Liver (tissue), 9 donors: Measurements from ENCODE around the gene PEX14. TPM values are rescaled to one million over a fixed set of nuclear protein-coding genes. Genes with fewer than 3 reads are reported as not detected.

ENCODE experiments used
- DNase-seq: peaks from one replicate; pipeline ENCODE4 v3.0.0-alpha.2; 2017; ENCODE audit warnings: low spot score
- H3K27ac ChIP-seq, 2 donors: one replicate each; pipeline ENCODE4 v1.7.0; 2013; ENCODE audit warnings: inconsistent platforms in 2 of 2, low read length in 2 of 2, control low read depth in 1 of 2, low read depth in 1 of 2, mild to moderate bottlenecking in 1 of 2
- H3K27me3 ChIP-seq, 4 donors: one replicate each; pipeline versions ENCODE4 v1.6.1 to v1.7.0; 2013; ENCODE audit warnings: low read length in 3 of 4, inconsistent platforms in 1 of 4, mild to moderate bottlenecking in 1 of 4, moderate library complexity in 1 of 4; ENCODE audit not compliant: control insufficient read depth in 4 of 4, insufficient read depth in 4 of 4
- H3K36me3 ChIP-seq, 4 donors: one replicate each; pipeline versions ENCODE4 v1.6.1 to v1.7.0; 2013; ENCODE audit warnings: low read length in 3 of 4, mild to moderate bottlenecking in 3 of 4, low read depth in 1 of 4, moderate library complexity in 1 of 4; ENCODE audit not compliant: control insufficient read depth in 4 of 4, insufficient read depth in 3 of 4
- H3K4me1 ChIP-seq, 4 donors: one replicate each; pipeline versions ENCODE4 v1.6.1 to v1.7.0; 2013; ENCODE audit warnings: low read length in 3 of 4, mild to moderate bottlenecking in 3 of 4, moderate library complexity in 1 of 4; ENCODE audit not compliant: control insufficient read depth in 4 of 4, insufficient read depth in 4 of 4
- H3K4me3 ChIP-seq, 3 donors: one replicate each; pipeline versions ENCODE4 v1.6.1 to v1.7.0; 2013; ENCODE audit warnings: low read length in 3 of 3, control low read depth in 1 of 3, low read depth in 1 of 3, mild to moderate bottlenecking in 1 of 3
- H3K9ac ChIP-seq, 2 donors: one replicate each; pipeline ENCODE4 v1.7.0; 2013; ENCODE audit warnings: low read length in 2 of 2, mild to moderate bottlenecking in 2 of 2, moderate library complexity in 2 of 2, control low read depth in 1 of 2, low read depth in 1 of 2
- H3K9me3 ChIP-seq, 4 donors: one replicate each; pipeline versions ENCODE4 v1.6.1 to v1.7.0; 2013; ENCODE audit warnings: low read length in 3 of 4; ENCODE audit not compliant: control insufficient read depth in 4 of 4
- ATF3 ChIP-seq: IDR thresholded peaks from 2 replicates; pipeline ENCODE4 v1.6.1; 2016; ENCODE audit warnings: antibody characterized with exemption
- CTCF ChIP-seq: fragments of 150-350 bp; IDR thresholded peaks from 2 replicates; pipeline ENCODE4 v1.5.1; 2017; ENCODE audit warnings: improper control_type of control experiment, low read depth, low read length; ENCODE audit not compliant: missing input control
- EGR1 ChIP-seq, 2 donors: IDR thresholded peaks; 2 replicates each; pipeline ENCODE4 v1.6.1; 2016 to 2018; ENCODE audit warnings: antibody characterized with exemption in 2 of 2, low read depth in 2 of 2
- FOXA1 ChIP-seq: IDR thresholded peaks from 2 replicates; pipeline ENCODE4 v1.6.1; 2016; ENCODE audit warnings: antibody characterized with exemption
- FOXA2 ChIP-seq: IDR thresholded peaks from 2 replicates; pipeline ENCODE4 v1.6.1; 2016; ENCODE audit warnings: antibody characterized with exemption
- GABPA ChIP-seq, 2 donors: IDR thresholded peaks in 1 of 2; conservative IDR thresholded peaks in 1 of 2; 2 replicates each; pipeline ENCODE4 v1.6.1; 2016; ENCODE audit warnings: antibody characterized with exemption in 2 of 2, mild to moderate bottlenecking in 1 of 2, moderate library complexity in 1 of 2
- HNF4A ChIP-seq, 2 donors: conservative IDR thresholded peaks; 2 replicates each; pipeline ENCODE4 v1.6.1; 2016; ENCODE audit warnings: antibody characterized with exemption in 2 of 2, mild to moderate bottlenecking in 2 of 2
- HNF4G ChIP-seq: IDR thresholded peaks from 2 replicates; pipeline ENCODE4 v1.6.1; 2016; ENCODE audit warnings: antibody characterized with exemption
- JUND ChIP-seq, 2 donors: IDR thresholded peaks; 2 replicates each; pipeline ENCODE4 v1.6.1; 2016; ENCODE audit warnings: antibody characterized with exemption in 2 of 2
- MAX ChIP-seq: IDR thresholded peaks from 2 replicates; pipeline ENCODE4 v1.6.1; 2016; ENCODE audit warnings: antibody characterized with exemption
- NR2F2 ChIP-seq: IDR thresholded peaks from 2 replicates; pipeline ENCODE4 v1.6.1; 2016; ENCODE audit warnings: antibody characterized with exemption
- RAD21 ChIP-seq, 2 donors: IDR thresholded peaks; 2 replicates each; pipeline ENCODE4 v1.6.1; 2016; ENCODE audit warnings: antibody characterized with exemption in 2 of 2, mild to moderate bottlenecking in 2 of 2
- REST ChIP-seq: IDR thresholded peaks from 2 replicates; pipeline ENCODE4 v1.6.1; 2016; ENCODE audit warnings: antibody characterized with exemption, mild to moderate bottlenecking
- RXRA ChIP-seq, 2 donors: IDR thresholded peaks; 2 replicates each; pipeline ENCODE4 v1.6.1; 2017 to 2018; ENCODE audit warnings: antibody characterized with exemption in 2 of 2, mild to moderate bottlenecking in 1 of 2
- SP1 ChIP-seq: IDR thresholded peaks from 2 replicates; pipeline ENCODE4 v1.6.1; 2018; ENCODE audit warnings: antibody characterized with exemption, mild to moderate bottlenecking
- TAF1 ChIP-seq: conservative IDR thresholded peaks from 2 replicates; pipeline ENCODE4 v1.6.1; 2016; ENCODE audit warnings: antibody characterized with exemption, mild to moderate bottlenecking
- YY1 ChIP-seq: IDR thresholded peaks from 2 replicates; pipeline ENCODE4 v1.6.1; 2016; ENCODE audit warnings: antibody characterized with exemption, mild to moderate bottlenecking
- ZBTB33 ChIP-seq: IDR thresholded peaks from 2 replicates; pipeline ENCODE4 v1.6.1; 2016; ENCODE audit warnings: antibody characterized with exemption
- WGBS: extraction: QIAGEN DNeasy Blood & Tissue Kit; methylation state at CpG from one replicate; pipeline ENCODE4 v1.1.7; 2013; 5-methylcytosine and 5-hydroxymethylcytosine counted together
- polyA plus RNA-seq, 2 donors: library from polyadenylated mRNA; stranded (reverse) in 1 of 2; unstranded in 1 of 2; fragments of 200-250 nt in 1 of 2; fragments of >200 nt in 1 of 2; fragmentation: Nextera tagmentation in 1 of 2; extraction: Ambion mirVana in 1 of 2; gene quantifications; one replicate each; pipeline versions ENCODE4 v1.2.1 to v1.2.3, GENCODE V29; 2013 to 2015
- total RNA-seq, 2 donors: library from RNA; depleted of rRNA; stranded (reverse); fragments of >200 nt; gene quantifications; one replicate each; pipeline ENCODE4 v1.2.3, GENCODE V29; 2014
- donor health status: healthy.
- donor health status: healthy.
- donor health status: healthy.
- donor health status: healthy.
- donor health status: healthy.

PEX14 gene
- total and polyA plus RNA-seq, 4 donors = 7.1 to 16.1 (median 11.7) TPM

- TF ChIP-seq HNF4A (conservative IDR thresholded peaks at IDR 0.05) = no peak
- TF ChIP-seq REST = no peak
- no peak for TF ChIP-seq RXRA (IDR thresholded peaks at IDR 0.05)
- TF ChIP-seq EGR1 (IDR thresholded peaks at IDR 0.05; ENCODE audit: low read depth in 2 of 2) = no peak
- TF ChIP-seq GABPA (IDR thresholded peaks at IDR 0.05 in 1 of 2, conservative IDR thresholded peaks at IDR 0.05 in 1 of 2) = no peak
- TF ChIP-seq NR2F2 = no peak
- no peak for TF ChIP-seq RAD21 (IDR thresholded peaks at IDR 0.05)
- no peak for TF ChIP-seq YY1
- no peak for TF ChIP-seq CTCF
- TF ChIP-seq JUND (IDR thresholded peaks at IDR 0.05) = no peak
- TF ChIP-seq ATF3 = no peak
- TF ChIP-seq HNF4G = no peak
- TF ChIP-seq FOXA2 = no peak
- no peak for TF ChIP-seq ZBTB33
- TF ChIP-seq MAX = no peak
- no peak for TF ChIP-seq SP1
- TF ChIP-seq FOXA1 = no peak
- H3K27ac ChIP-seq = no peak overlapping the region
- 92% methylated on average over 12 of the region's 12 CpGs for WGBS
- no peaks in the 10 kb centered on the region for H3K27me3 ChIP-seq
- no peak for DNase-seq
- H3K4me1 ChIP-seq = peaks cover 0 to 27% (median 22%) of the 10 kb centered on the region in 4 donors
- no peak overlapping the region for H3K4me3 ChIP-seq
- H3K36me3 ChIP-seq = no peaks in the 10 kb centered on the region
- no peaks in the 10 kb centered on the region for H3K9me3 ChIP-seq
- H3K9ac ChIP-seq = no peak overlapping the region
Observed at GRCh38 chr1:10529091-10529490, 54.3 kb downstream of the PEX14 start.

GRCh38 chr1:10529765-10530164 lies 55.0 kb downstream of the PEX14 start:
- no peaks in the 10 kb centered on the region for H3K36me3 ChIP-seq
- 38% methylated on average over 3 of the region's 3 CpGs for WGBS
- no peaks in the 10 kb centered on the region for H3K27me3 ChIP-seq
- no peak overlapping the region for H3K27ac ChIP-seq
- H3K9ac ChIP-seq = no peak overlapping the region
- no peaks in the 10 kb centered on the region for H3K9me3 ChIP-seq
- DNase-seq = no peak
- peaks cover 0 to 27% (median 22%) of the 10 kb centered on the region in 4 donors for H3K4me1 ChIP-seq
- H3K4me3 ChIP-seq = no peak overlapping the region
- TF ChIP-seq HNF4G = no peak
- TF ChIP-seq JUND (IDR thresholded peaks at IDR 0.05) = no peak
- TF ChIP-seq FOXA2 = no peak
- no peak for TF ChIP-seq FOXA1
- no peak for TF ChIP-seq TAF1
- no peak for TF ChIP-seq GABPA (IDR thresholded peaks at IDR 0.05 in 1 of 2, conservative IDR thresholded peaks at IDR 0.05 in 1 of 2)
- TF ChIP-seq ATF3 = no peak
- no peak for TF ChIP-seq REST
- TF ChIP-seq CTCF = no peak
- TF ChIP-seq HNF4A (conservative IDR thresholded peaks at IDR 0.05) = no peak
